IMR-90 (cell line): ENCODE results near the gene CC2D2A. TPM values are rescaled to one million over a fixed set of nuclear protein-coding genes. Genes with fewer than 3 reads are reported as not detected.

ENCODE experiments used
- ATAC-seq: fragments of 200-7000 bp; cut with Tn5 transposase; 2 replicates; pipeline ENCODE4 v1.9.1; 2020; ENCODE audit warnings: low read depth, mild to moderate bottlenecking, moderate library complexity
- BruUV-seq: library from RNA; stranded (reverse); fragments of 400-500 nt; replicated peaks from 2 replicates; lab custom pipeline; 2021; lab: Mats Ljungman, UMichigan
- CTCF ChIA-PET: fragments of 300-600 bp; formaldehyde crosslinking; extraction: SDS; loops from one replicate; lab custom pipeline; 2021; ENCODE audit warnings: antibody characterized with exemption; lab: Yijun Ruan, JAX
- POLR2A ChIA-PET: fragments of 300-600 bp; sonication (Branson Sonifier 250); formaldehyde crosslinking; loops from one replicate; lab custom pipeline; 2022; ENCODE audit warnings: antibody characterized with exemption; ENCODE audit not compliant: unreplicated experiment; lab: Charles Lee
- DNase-seq: peaks from one replicate; pipeline ENCODE4 v3.0.0; 2013
- H2AFZ ChIP-seq: replicated peaks from 2 replicates; pipeline ENCODE3; 2013; ENCODE audit warnings: low read length, mild to moderate bottlenecking; ENCODE audit not compliant: poor library complexity
- H2AK5ac ChIP-seq: 2 replicates; pipeline ENCODE4 v1.6.1; 2013; ENCODE audit warnings: low read depth, low read length, inconsistent platforms
- H2AK9ac ChIP-seq: replicated peaks from 2 replicates; pipeline ENCODE3; 2013; ENCODE audit warnings: mild to moderate bottlenecking, low read depth, low read length, moderate library complexity; ENCODE audit not compliant: poor library complexity
- H2BK120ac ChIP-seq: 2 replicates; pipeline ENCODE4 v1.6.1; 2013; ENCODE audit warnings: low read depth, low read length, inconsistent platforms
- H2BK15ac ChIP-seq: 3 replicates; pipeline ENCODE4 v1.6.1; 2013; ENCODE audit warnings: low read depth, low read length, inconsistent platforms
- H2BK20ac ChIP-seq: 2 replicates; pipeline ENCODE4 v1.6.1; 2013; ENCODE audit warnings: low read depth, mild to moderate bottlenecking, inconsistent platforms, low read length, moderate library complexity
- H2BK5ac ChIP-seq: 2 replicates; pipeline ENCODE4 v1.6.1; 2013; ENCODE audit warnings: mild to moderate bottlenecking, low read depth, low read length, inconsistent platforms; ENCODE audit not compliant: poor library complexity, severe bottlenecking
- H3K14ac ChIP-seq: replicated peaks from 2 replicates; pipeline ENCODE4 v1.6.1; 2013; ENCODE audit warnings: low read depth, low read length, inconsistent platforms
- H3K18ac ChIP-seq: 2 replicates; pipeline ENCODE4 v1.6.1; 2013; ENCODE audit warnings: low read depth, low read length, control low read depth
- H3K23ac ChIP-seq: 2 replicates; pipeline ENCODE4 v1.6.1; 2013; ENCODE audit warnings: low read depth, low read length, inconsistent platforms
- H3K27ac ChIP-seq: 2 replicates; pipeline ENCODE4 v1.5.1; 2013; ENCODE audit warnings: mild to moderate bottlenecking, control low read depth, low read length; ENCODE audit not compliant: insufficient read depth
- H3K27me3 ChIP-seq: 2 replicates; pipeline ENCODE4 v1.6.1; 2013; ENCODE audit warnings: low read length; ENCODE audit not compliant: control insufficient read depth, insufficient read depth
- H3K36me3 ChIP-seq: 2 replicates; pipeline ENCODE4 v1.6.1; 2013; ENCODE audit warnings: low read length, mixed read lengths; ENCODE audit not compliant: control insufficient read depth, insufficient read depth
- H3K4ac ChIP-seq: 2 replicates; pipeline ENCODE4 v1.6.1; 2013; ENCODE audit warnings: low read depth, low read length, inconsistent platforms
- H3K4me1 ChIP-seq: 2 replicates; pipeline ENCODE4 v1.6.1; 2013; ENCODE audit warnings: low read length, mixed read lengths; ENCODE audit not compliant: control insufficient read depth, insufficient read depth
- H3K4me2 ChIP-seq: 2 replicates; pipeline ENCODE4 v1.6.1; 2013; ENCODE audit warnings: low read depth, mild to moderate bottlenecking, control low read depth, low read length, moderate library complexity
- H3K4me3 ChIP-seq: 2 replicates; pipeline ENCODE4 v1.5.1; 2013; ENCODE audit warnings: low read depth, mild to moderate bottlenecking, control low read depth, low read length, moderate library complexity; ENCODE audit not compliant: insufficient read depth
- H3K56ac ChIP-seq: 2 replicates; pipeline ENCODE4 v1.6.1; 2013; ENCODE audit warnings: low read length, inconsistent platforms; ENCODE audit not compliant: insufficient read depth; ENCODE audit errors: extremely low read depth
- H3K79me1 ChIP-seq, 2 experiments: 2 replicates each; pipeline ENCODE4 v1.6.1; 2013; ENCODE audit warnings: low read length in 2 of 2, inconsistent platforms in 1 of 2, low read depth in 1 of 2
- H3K9ac ChIP-seq: 2 replicates; pipeline ENCODE4 v1.6.1; 2013; ENCODE audit warnings: low read depth, low read length, control low read depth
- H3K9me1 ChIP-seq: 2 replicates; pipeline ENCODE4 v1.6.1; 2013; ENCODE audit warnings: low read length, inconsistent platforms; ENCODE audit not compliant: insufficient read depth
- H3K9me3 ChIP-seq: 2 replicates; pipeline ENCODE4 v1.6.1; 2013; ENCODE audit warnings: low read length; ENCODE audit not compliant: control insufficient read depth, insufficient read depth
- H4K20me1 ChIP-seq: 2 replicates; pipeline ENCODE4 v1.6.1; 2013; ENCODE audit warnings: low read length, inconsistent platforms; ENCODE audit not compliant: insufficient read depth
- H4K5ac ChIP-seq: 2 replicates; pipeline ENCODE4 v1.6.1; 2013; ENCODE audit warnings: mild to moderate bottlenecking, low read depth, low read length, control low read depth
- H4K8ac ChIP-seq, 2 experiments: 2 replicates each; pipeline ENCODE4 v1.6.1; 2013; ENCODE audit warnings: low read depth in 2 of 2, low read length in 2 of 2, control low read depth in 1 of 2, inconsistent platforms in 1 of 2
- H4K91ac ChIP-seq: 2 replicates; pipeline ENCODE4 v1.6.1; 2013; ENCODE audit warnings: low read depth, low read length, inconsistent platforms; ENCODE audit not compliant: insufficient read depth
- FOS ChIP-seq: fragments of 150-350 bp; IDR thresholded peaks from 2 replicates; pipeline ENCODE4 v1.6.1; 2016; ENCODE audit warnings: low read depth, low read length
- WGBS, 2 experiments: methylation state at CpG; one replicate each; pipeline versions ENCODE4 v1.1.5 to v1.1.7; 2013; ENCODE audit warnings: missing lambda C conversion rate in 2 of 2; ENCODE audit not compliant: insufficient read length in 1 of 2; ENCODE audit errors: extremely low coverage in 2 of 2; 5-methylcytosine and 5-hydroxymethylcytosine counted together
- dilution Hi-C: fragments of 300-500 bp; cut with HindIII; formaldehyde crosslinking; loops from one replicate; pipeline ENCODE4 v1.14.3; 2018; ENCODE audit warnings: low sequenced_read_pairs; ENCODE audit not compliant: unreplicated experiment
- in situ Hi-C: fragments of 300-500 bp; cut with MboI; formaldehyde crosslinking; loops from 3 replicates; pipeline ENCODE4 v1.14.3; 2019; ENCODE audit warnings: low sequenced_read_pairs, inconsistent platforms, mixed read lengths
- intact Hi-C: fragments of 100-400 bp; cut with micrococcal nuclease; formaldehyde crosslinking; loops from 2 replicates; pipeline ENCODE4 v1.10.0; 2022
- polyA plus RNA-seq, 3 experiments: library from polyadenylated mRNA; depleted of rRNA; stranded (reverse); fragments of >200 nt; gene quantifications; 2 replicates each; pipeline ENCODE4 v1.2.3, GENCODE V29; 2012; ENCODE audit warnings: low replicate concordance in 1 of 3
- total RNA-seq: library from RNA; depleted of rRNA; stranded (reverse); fragments of >200 nt; gene quantifications from 2 replicates; pipeline ENCODE4 v1.2.3, GENCODE V29; 2012

The CC2D2A gene
- total and polyA plus RNA-seq, 2 of the 4 experiments (the other 2 are of a cell fraction) = 20.8 to 26.3 TPM

DNA sequence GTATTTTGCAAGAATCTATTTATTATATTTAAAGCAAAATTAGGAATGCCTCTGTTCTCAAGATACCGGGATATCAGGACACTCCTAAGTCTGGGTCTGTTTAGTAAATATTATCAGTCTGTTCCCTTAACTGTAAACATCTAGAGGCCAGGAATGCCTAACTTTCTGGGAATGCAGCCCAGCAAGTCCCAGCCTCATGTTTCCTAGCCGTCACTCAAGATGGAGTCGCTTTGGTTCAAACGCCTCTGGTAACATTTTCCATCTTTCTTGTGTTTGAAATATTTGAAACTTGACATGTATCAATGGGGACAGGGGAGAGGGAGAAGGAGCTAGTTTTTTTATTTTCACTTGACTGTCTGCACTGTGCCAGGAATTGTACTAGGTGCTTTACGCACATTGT, 100.1 kb downstream of the CC2D2A start:
- Histone ChIP-seq H3K56ac (no peak overlapping the region), H3K4ac (no peak overlapping the region), H2AFZ (no peak overlapping the region), H3K27me3 (no peaks in the 10 kb centered on the region), H3K9me3 (no peaks in the 10 kb centered on the region), H3K23ac (no peak overlapping the region), H4K91ac (no peak overlapping the region), H4K5ac (no peak overlapping the region), H3K79me1 (no peaks in the 10 kb centered on the region), H2AK9ac (no peak overlapping the region), H3K14ac (no peak overlapping the region), H2BK5ac (no peak overlapping the region), H3K4me1 (no peaks in the 10 kb centered on the region), H4K8ac (no peak overlapping the region), H2BK120ac (no peak overlapping the region), H3K9me1 (peaks cover 4% of the 10 kb centered on the region; the same call in 1 of the 2 replicates), H2BK15ac (no peak overlapping the region), H4K20me1 (no peaks in the 10 kb centered on the region), H3K36me3 (peaks cover 27% of the 10 kb centered on the region), H2BK20ac (no peak overlapping the region), H3K4me2 (no peak overlapping the region), H2AK5ac (no peak overlapping the region), H3K9ac (no peak overlapping the region), H3K18ac (no peak overlapping the region), H3K27ac (no peak overlapping the region), H3K4me3 (no peak overlapping the region)
- no TSS peak for BruUV-seq
- ATAC-seq (no peak), DNase-seq (no peak)
- ChIA-PET POLR2A (no interaction called here), CTCF (no interaction called here)
- no peak for TF ChIP-seq FOS
- in situ Hi-C loops (no loop called here), intact Hi-C loops (no loop called here), dilution Hi-C loops (no loop called here)
- no CpG with 5 or more reads among the region's 5 CpGs for WGBS, 2 experiments
